Keratinocyte (primary cell): ENCODE data around the gene LEKR1. TPM values are rescaled to one million over a fixed set of nuclear protein-coding genes. Genes with fewer than 3 reads are reported as not detected.

Source experiments
- DNase-seq: peaks from one replicate; pipeline ENCODE4 v3.0.0-alpha.2; 2011; ENCODE audit warnings: low read depth, missing footprints, low spot score
- FAIRE-seq: peaks from 2 replicates; lab custom pipeline; 2011; peaks lifted over from hg19 to GRCh38; lab: Jason Lieb, UNC
- H2AFZ ChIP-seq: 2 replicates; pipeline ENCODE4 v1.6.0; 2012; ENCODE audit warnings: low read length, control low read depth, inconsistent platforms; ENCODE audit not compliant: control insufficient read depth
- H3K27ac ChIP-seq: 2 replicates; pipeline ENCODE4 v1.5.1; 2011; ENCODE audit warnings: low read length; ENCODE audit not compliant: control insufficient read depth, insufficient read depth
- H3K27me3 ChIP-seq: 3 replicates; pipeline ENCODE4 v1.6.0; 2011; ENCODE audit warnings: low read length; ENCODE audit not compliant: control insufficient read depth, insufficient read depth; ENCODE audit errors: extremely low read depth
- H3K36me3 ChIP-seq, 2 experiments: 2 replicates in 1 of 2; 3 replicates in 1 of 2; pipeline ENCODE4 v1.5.1; 2011; ENCODE audit warnings: low read length in 2 of 2, mild to moderate bottlenecking in 1 of 2; ENCODE audit not compliant: control insufficient read depth in 2 of 2, insufficient read depth in 2 of 2; ENCODE audit errors: extremely low read depth in 1 of 2
- H3K4me1 ChIP-seq: 3 replicates; pipeline ENCODE4 v1.5.1; 2011; ENCODE audit warnings: low read length; ENCODE audit not compliant: control insufficient read depth, insufficient read depth; ENCODE audit errors: extremely low read depth
- H3K4me2 ChIP-seq: 3 replicates; pipeline ENCODE4 v1.6.0; 2011; ENCODE audit warnings: low read depth, low read length; ENCODE audit not compliant: control insufficient read depth, insufficient read depth; ENCODE audit errors: extremely low read depth
- H3K4me3 ChIP-seq, 3 experiments: fragments of 200-600 bp in 1 of 3; sonication (generic) in 1 of 3; 2 replicates in 2 of 3; 3 replicates in 1 of 3; pipeline ENCODE4 v1.5.1; 2011 to 2016; ENCODE audit warnings: low read length in 3 of 3, mild to moderate bottlenecking in 3 of 3, control low read depth in 2 of 3, inconsistent platforms in 1 of 3, low read depth in 1 of 3, mixed read lengths in 1 of 3, mixed run types in 1 of 3, moderate library complexity in 1 of 3; ENCODE audit not compliant: control insufficient read depth in 2 of 3, insufficient read depth in 2 of 3; ENCODE audit errors: extremely low read depth in 1 of 3
- H3K79me2 ChIP-seq: 2 replicates; pipeline ENCODE4 v1.6.0; 2012; ENCODE audit warnings: low read length; ENCODE audit not compliant: control insufficient read depth, insufficient read depth
- H3K9ac ChIP-seq: 3 replicates; pipeline ENCODE4 v1.6.0; 2011; ENCODE audit warnings: low read length; ENCODE audit not compliant: control insufficient read depth, insufficient read depth; ENCODE audit errors: extremely low read depth
- H3K9me1 ChIP-seq: 3 replicates; pipeline ENCODE4 v1.6.0; 2011; ENCODE audit warnings: low read length; ENCODE audit not compliant: control insufficient read depth, insufficient read depth; ENCODE audit errors: extremely low read depth
- H3K9me3 ChIP-seq: 2 replicates; pipeline ENCODE4 v1.5.1; 2012; ENCODE audit warnings: low read depth, low read length; ENCODE audit not compliant: control insufficient read depth
- H4K20me1 ChIP-seq: 3 replicates; pipeline ENCODE4 v1.6.0; 2011; ENCODE audit warnings: low read length; ENCODE audit not compliant: control insufficient read depth, insufficient read depth; ENCODE audit errors: extremely low read depth
- EZH2 ChIP-seq: IDR thresholded peaks from one replicate; pipeline ENCODE4 v1.6.1; 2012; ENCODE audit warnings: inconsistent platforms, mild to moderate bottlenecking, low read length, moderate library complexity
- dilution Hi-C: fragments of 300-500 bp; cut with MboI; formaldehyde crosslinking; loops from one replicate; pipeline ENCODE4 v1.7.0; 2020; ENCODE audit warnings: low sequenced_read_pairs; ENCODE audit not compliant: extremely low pct_ligation_motif_present
- polyA plus RNA-seq, 5 experiments: library from polyadenylated mRNA; depleted of rRNA in 3 of 5; stranded (reverse) in 3 of 5; stranded (forward) in 1 of 5; unstranded in 1 of 5; fragments of >200 nt; gene quantifications; 1 replicate in 1 of 5; 2 replicates in 3 of 5; 3 replicates in 1 of 5; pipeline versions ENCODE4 v1.2.1 to v1.2.3, GENCODE V29; 2011 to 2012; ENCODE audit warnings: missing spikeins in 2 of 5, low read depth in 1 of 5, low replicate concordance in 1 of 5
- TF ChIP-seq, protein P1 (sequence below), 3 experiments: IDR thresholded peaks in 1 of 3; conservative IDR thresholded peaks in 1 of 3; optimal IDR thresholded peaks in 1 of 3; 2 replicates in 2 of 3; 3 replicates in 1 of 3; pipeline versions ENCODE3 to v1.5.1; 2011; ENCODE audit warnings: low read length in 3 of 3, mild to moderate bottlenecking in 3 of 3, moderate library complexity in 2 of 3, control low read depth in 1 of 3, inconsistent platforms in 1 of 3; ENCODE audit not compliant: insufficient read depth in 2 of 3; ENCODE audit errors: extremely low read depth in 1 of 3

Gene LEKR1
- polyA plus RNA-seq, 1 donor (not counting 4 experiments of a cell fraction or from before 2014, with no cell fraction given) = 0.63 TPM

DNA sequence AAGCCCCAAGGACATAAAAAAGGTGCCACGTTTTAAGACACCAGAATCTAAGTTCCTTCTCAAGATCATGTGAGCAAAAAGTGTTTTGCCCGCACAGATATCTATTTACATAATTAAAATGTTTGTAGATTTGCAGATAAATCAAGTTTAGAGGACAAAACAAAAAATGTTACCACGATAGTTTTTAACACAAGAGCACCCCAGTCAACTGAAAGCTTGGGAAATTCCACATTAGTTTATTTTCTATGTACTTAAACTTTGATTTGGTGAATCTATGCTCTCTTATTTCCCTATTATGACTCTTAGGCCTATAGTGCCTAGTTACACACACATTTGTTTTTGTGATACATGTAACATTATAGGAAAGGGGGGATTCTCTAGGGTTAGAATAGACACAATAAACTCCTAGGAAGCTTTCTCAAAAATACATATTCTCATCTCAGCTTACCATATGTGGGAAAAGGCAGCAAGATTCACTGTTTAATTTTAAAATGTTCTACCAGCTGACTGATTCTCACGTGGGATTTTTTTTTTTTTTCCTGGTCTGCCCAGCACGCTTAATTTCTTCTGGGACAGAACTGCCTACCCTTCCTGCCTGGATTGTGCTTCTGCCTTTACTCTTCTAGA lies 8.4 kb upstream of the LEKR1 start:
- H3K4me3 ChIP-seq = peak overlapping the region; percentile 54 to 60 (median 58)
- H3K9ac ChIP-seq = peak overlapping the region; percentile 93
- no peaks in the 10 kb centered on the region for H4K20me1 ChIP-seq
- FAIRE-seq = no peak
- TF ChIP-seq, protein P1, sequence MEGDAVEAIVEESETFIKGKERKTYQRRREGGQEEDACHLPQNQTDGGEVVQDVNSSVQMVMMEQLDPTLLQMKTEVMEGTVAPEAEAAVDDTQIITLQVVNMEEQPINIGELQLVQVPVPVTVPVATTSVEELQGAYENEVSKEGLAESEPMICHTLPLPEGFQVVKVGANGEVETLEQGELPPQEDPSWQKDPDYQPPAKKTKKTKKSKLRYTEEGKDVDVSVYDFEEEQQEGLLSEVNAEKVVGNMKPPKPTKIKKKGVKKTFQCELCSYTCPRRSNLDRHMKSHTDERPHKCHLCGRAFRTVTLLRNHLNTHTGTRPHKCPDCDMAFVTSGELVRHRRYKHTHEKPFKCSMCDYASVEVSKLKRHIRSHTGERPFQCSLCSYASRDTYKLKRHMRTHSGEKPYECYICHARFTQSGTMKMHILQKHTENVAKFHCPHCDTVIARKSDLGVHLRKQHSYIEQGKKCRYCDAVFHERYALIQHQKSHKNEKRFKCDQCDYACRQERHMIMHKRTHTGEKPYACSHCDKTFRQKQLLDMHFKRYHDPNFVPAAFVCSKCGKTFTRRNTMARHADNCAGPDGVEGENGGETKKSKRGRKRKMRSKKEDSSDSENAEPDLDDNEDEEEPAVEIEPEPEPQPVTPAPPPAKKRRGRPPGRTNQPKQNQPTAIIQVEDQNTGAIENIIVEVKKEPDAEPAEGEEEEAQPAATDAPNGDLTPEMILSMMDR (optimal IDR thresholded peaks at IDR 0.05 in 1 of 3, IDR thresholded peaks at IDR 0.05 in 1 of 3, conservative IDR thresholded peaks at IDR 0.05 in 1 of 3; ENCODE audit: extremely low read depth in 1 of 3, insufficient read depth in 2 of 3, low read length in 3 of 3) = no peak
- TF ChIP-seq EZH2 = no peak
- peaks cover 56% of the 10 kb centered on the region for H3K4me1 ChIP-seq
- no peak for DNase-seq
- H3K4me2 ChIP-seq = peak overlapping the region; percentile 89
- peaks cover 20% of the 10 kb centered on the region for H3K79me2 ChIP-seq
- peak overlapping the region; percentile 99 for H3K27ac ChIP-seq
- H2AFZ ChIP-seq = no peak overlapping the region
- H3K9me1 ChIP-seq = no peaks in the 10 kb centered on the region
- no peaks in the 10 kb centered on the region for H3K27me3 ChIP-seq
- no peaks in the 10 kb centered on the region for H3K36me3 ChIP-seq
- dilution Hi-C loops = no loop called here
- no peaks in the 10 kb centered on the region for H3K9me3 ChIP-seq

GRCh38 chr3:156818273-156818651 lies 7.9 kb upstream of the LEKR1 start:
- Histone ChIP-seq H2AFZ (no peak overlapping the region), H3K27ac (peak overlapping the region; percentile 99), H3K79me2 (peaks cover 20% of the 10 kb centered on the region), H3K4me3 (no peak overlapping the region), H3K4me1 (peaks cover 51% of the 10 kb centered on the region), H3K4me2 (peak overlapping the region; percentile 89), H3K27me3 (no peaks in the 10 kb centered on the region), H3K9ac (peak overlapping the region; percentile 93), H3K9me3 (no peaks in the 10 kb centered on the region), H3K9me1 (no peaks in the 10 kb centered on the region), H3K36me3 (no peaks in the 10 kb centered on the region), H4K20me1 (no peaks in the 10 kb centered on the region)
- peak; percentile 51 for FAIRE-seq
- DNase-seq = no peak
- dilution Hi-C loops = no loop called here
- TF ChIP-seq EZH2 = no peak

- DNase-seq (peak; percentile 77), FAIRE-seq (peak; percentile 66)
- H3K79me2 ChIP-seq = peaks cover 15% of the 10 kb centered on the region
- no peak for TF ChIP-seq EZH2
- TF ChIP-seq, protein P1 (optimal IDR thresholded peaks at IDR 0.05 in 1 of 3, IDR thresholded peaks at IDR 0.05 in 1 of 3, conservative IDR thresholded peaks at IDR 0.05 in 1 of 3; ENCODE audit: extremely low read depth in 1 of 3, insufficient read depth in 2 of 3, low read length in 3 of 3) = no peak
- no peaks in the 10 kb centered on the region for H4K20me1 ChIP-seq
- no peaks in the 10 kb centered on the region for H3K36me3 ChIP-seq
- dilution Hi-C loops = no loop called here
- no peaks in the 10 kb centered on the region for H3K27me3 ChIP-seq
- no peak overlapping the region for H3K4me3 ChIP-seq
- peak overlapping the region; percentile 89 for H3K4me2 ChIP-seq
- peaks cover 45% of the 10 kb centered on the region for H3K4me1 ChIP-seq
- H3K27ac ChIP-seq = peak overlapping the region; percentile 99
- no peaks in the 10 kb centered on the region for H3K9me3 ChIP-seq
- H2AFZ ChIP-seq = no peak overlapping the region
- H3K9me1 ChIP-seq = no peaks in the 10 kb centered on the region
- H3K9ac ChIP-seq = peak overlapping the region; percentile 93
These were observed 7.3 kb upstream of the LEKR1 start for GRCh38 chr3:156818890-156819289.
